Stimulated activated CD4-positive, alpha-beta T cell treated with anti-CD3 and anti-CD28 coated beads, Interleukin-1b, Interleukin-23, amount 100 ng/mL, for 24 hours (primary cell): ENCODE results near the gene WNT4.

Experiments used
- DNase-seq, 4 experiments: peaks; one replicate each; pipeline ENCODE4 v3.0.0-alpha.2; 2020; ENCODE audit warnings: low read depth in 4 of 4, low spot score in 1 of 4

WNT4 gene

DNA sequence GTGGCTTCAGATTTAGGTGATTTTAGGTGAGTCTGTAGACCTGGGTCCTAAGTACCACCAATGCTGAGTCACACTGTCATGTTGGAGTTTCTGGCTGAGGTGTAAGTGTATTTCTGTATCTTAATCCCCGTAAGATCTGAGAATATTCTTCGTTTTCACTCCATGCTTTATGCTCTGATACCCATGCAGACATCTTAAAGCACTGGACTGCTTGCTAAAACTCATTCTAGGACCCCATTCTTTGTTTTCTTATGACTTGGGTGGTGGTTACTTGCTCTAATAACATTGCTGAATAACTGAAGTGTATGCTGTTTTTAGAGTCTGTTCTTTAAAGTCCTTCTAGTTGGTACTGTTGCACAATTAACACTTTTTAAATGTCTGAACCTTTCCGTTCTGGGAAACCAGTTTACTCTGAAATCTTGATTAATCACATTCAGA, 53.7 kb downstream of the WNT4 start:
- no peak for DNase-seq

DNA sequence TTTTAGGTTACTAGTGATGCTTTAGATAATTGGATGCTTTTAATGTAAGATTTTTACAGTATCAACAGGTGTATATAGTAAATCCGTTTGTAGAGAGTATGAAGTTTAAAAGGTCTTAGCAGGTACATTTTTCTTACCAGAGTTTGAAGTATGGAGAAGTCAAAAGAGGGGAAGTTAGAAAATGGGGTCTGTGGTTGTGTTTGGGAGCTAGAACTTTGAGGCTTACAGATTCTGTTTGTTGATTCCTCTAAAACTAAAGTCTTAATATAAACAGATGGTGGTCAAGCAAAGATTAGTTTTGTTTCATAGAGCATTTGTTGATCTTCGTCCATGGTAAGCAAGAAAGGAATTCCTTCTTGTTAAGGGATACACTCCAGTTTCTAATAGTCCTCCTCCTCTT, 54.6 kb downstream of the WNT4 start:
- DNase-seq = no peak

DNA sequence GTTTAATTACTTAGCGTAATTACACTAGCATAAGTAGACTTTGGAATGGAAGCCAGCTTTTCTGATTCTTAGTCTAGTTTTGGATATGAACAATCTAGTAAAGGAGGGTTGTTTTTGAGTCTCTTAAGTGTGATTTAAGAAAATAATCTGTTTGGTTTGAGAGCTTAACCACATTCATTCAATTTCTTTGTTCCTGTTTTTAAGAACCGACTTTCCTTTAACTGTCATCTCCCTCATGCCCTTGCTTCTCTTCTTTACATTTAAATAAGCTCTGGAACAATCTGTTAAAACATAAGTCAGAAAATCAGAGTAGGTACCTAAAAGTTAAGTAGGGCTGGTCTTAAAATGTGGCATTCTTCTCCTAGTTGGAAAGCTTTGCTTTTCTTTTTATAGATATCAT, 62.7 kb downstream of the WNT4 start:
- DNase-seq = no peak

DNA sequence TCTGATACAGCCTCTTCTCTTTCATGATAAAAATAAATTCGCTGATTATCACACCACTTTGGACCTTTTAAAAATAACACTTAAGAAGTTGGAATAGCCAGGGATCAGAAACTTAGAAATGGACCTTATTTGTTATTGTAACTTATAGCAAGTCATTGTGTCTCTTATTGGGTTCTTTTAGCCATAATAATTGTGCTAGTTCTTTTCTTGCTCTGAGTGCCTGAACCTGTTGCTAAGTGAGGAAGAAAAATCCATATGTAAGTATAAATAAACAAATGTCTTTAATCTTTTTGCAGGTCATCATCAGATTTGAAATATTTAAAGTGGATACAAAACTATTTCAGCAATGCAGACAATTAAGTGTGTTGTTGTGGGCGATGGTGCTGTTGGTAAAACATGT, 64.8 kb downstream of the WNT4 start:
- no peak for DNase-seq

DNA sequence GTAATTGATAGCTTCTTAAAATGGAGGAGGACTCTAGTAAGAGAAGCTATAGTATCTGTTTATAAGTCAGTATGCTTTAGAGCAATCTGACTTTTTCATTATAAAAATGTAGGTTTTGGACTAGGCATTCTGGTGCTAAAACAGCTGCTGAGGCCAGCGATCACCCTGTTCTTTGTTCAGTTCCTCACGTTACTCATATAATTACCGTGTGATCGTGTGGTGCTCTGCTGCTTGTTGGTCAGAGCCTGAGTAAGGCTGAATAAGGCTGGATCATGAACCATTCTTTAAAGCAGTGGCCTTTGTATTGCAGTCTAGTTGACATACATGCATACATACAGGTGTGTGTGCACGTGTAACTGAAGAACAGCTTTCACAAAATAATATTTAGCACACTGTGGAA, 65.2 kb downstream of the WNT4 start:
- DNase-seq = no peak

DNA sequence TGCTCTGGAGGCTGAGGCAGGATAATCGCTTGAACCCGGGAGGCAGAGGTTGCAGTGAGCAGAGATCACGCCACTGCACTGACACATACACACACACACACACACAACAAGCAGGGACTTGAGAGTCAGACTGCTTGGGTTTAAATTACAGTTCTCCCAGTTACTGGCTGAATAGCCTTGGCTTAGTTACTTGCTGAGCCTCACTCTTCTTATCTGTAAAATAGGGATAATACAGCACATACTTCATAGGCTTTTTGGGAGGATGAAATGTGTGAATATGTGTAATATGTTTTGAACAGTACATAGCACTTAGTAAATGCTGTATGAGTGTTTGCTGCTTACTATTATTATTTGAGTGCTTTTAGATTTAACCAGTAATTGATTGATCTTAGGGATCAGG, 66.6 kb downstream of the WNT4 start:
- DNase-seq = no peak

DNA sequence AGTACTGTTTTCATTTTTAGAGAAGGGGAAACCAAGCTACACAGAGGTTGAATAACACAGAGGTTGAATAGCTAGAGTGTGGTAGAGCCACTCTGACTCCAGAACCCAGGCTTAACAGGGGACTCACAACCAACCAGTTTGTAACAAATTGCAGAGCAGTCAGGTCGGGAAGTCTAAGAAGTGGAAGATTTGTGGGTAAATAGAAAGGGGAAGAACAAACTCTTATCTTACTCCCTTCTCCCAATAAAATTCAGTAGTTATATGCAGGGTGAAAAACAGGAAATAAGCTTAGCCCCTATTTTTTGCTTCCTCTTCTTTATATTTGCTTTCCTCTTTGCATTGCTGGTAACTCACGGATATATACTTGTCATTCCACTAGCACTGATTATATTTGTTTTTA, 67.2 kb downstream of the WNT4 start:
- no peak for DNase-seq

DNA sequence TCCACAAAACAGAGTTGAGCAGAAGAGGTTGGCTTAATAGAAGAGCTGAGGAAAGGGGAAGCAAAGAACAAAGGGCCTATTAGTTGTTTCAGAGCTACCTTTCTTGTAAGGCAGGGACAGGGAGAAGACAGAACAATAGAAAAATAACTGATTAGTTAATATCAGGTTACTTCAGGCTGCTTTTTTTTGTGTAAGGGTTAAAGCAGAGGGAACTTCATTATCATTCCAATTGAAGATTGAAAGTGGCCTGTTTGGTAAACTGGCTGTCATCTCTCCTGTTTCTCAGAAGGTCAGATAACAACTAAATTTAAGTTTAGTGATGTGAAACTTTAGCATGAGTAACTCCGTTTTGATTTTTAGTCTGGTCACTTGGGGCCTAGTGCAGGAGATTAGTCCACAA, 68.1 kb downstream of the WNT4 start:
- no peak for DNase-seq

DNA sequence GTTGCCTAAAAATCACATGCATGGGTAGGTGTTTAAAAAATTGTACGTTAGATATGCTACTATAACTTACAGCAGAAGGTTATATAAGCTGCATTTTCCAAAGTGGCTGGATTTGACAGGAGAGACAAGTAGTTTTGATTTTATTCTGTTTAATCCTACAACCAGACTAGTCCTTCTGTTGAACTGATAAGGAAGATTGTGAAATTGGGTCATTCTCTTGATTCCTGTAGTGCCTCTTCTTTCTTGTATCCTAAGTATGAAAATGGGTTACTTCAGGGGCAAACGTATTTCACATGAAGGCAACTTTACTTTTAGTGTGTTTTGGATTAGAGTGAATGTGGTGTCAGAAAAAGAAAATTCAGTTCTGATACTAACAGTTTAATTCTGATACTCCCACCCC, 71.4 kb downstream of the WNT4 start:
- no peak for DNase-seq
